Jurkat, Clone E6-1 (cell line): ENCODE measurements around the gene LTB.
"Not testable (repeated sequence)": the region's sequence is repeated elsewhere in the genome, so short reads cannot be mapped to it uniquely, and the experiment has no call there.

Source experiments
- DNase-seq: peaks from one replicate; pipeline ENCODE4 v3.0.0-alpha.2; 2011; ENCODE audit warnings: low read depth, low spot score
- H3K4me3 ChIP-seq: 2 replicates; pipeline ENCODE4 v1.5.1; 2011; ENCODE audit warnings: mild to moderate bottlenecking, low read length, control low read depth, moderate library complexity

Gene LTB

GRCh38 chr6:31610968-31611367 is 28.7 kb upstream of the LTB start:
- DNase-seq: no peak
- no peak overlapping the region for H3K4me3 ChIP-seq

- no peak for DNase-seq
- no peak overlapping the region for H3K4me3 ChIP-seq
Observed at GRCh38 chr6:31609519-31610406, 27.5 kb upstream of the LTB start.

- no peak overlapping the region for H3K4me3 ChIP-seq
- no peak for DNase-seq
Observed at GRCh38 chr6:31607317-31607716, 25.1 kb upstream of the LTB start.

- peak; percentile 79 for DNase-seq
- no peak overlapping the region for H3K4me3 ChIP-seq
Observed at GRCh38 chr6:31597006-31597405, 14.8 kb upstream of the LTB start.

GRCh38 chr6:31592396-31592771 is 10.2 kb upstream of the LTB start:
- H3K4me3 ChIP-seq: no peak overlapping the region
- no peak for DNase-seq

DNA sequence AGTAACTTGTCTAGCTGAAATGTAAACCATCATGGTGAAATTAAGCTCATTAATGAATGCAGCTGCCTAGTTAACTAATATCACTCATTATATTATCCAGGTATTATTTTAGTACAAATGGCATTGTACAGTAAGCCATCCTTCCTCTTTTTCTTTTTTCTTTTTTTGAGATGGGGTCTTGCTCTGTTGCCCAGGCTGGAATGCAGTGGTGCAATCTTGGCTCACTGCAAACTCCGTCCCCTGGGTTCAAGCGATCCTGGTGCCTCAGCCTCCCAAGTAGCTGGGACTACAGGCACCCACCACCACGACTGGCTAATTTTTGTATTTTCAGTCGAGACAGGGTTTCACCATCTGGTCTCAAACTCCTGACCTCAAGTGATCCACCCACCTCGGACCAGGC is 8.5 kb upstream of the LTB start:
- not testable (repeated sequence) for DNase-seq, H3K4me3 ChIP-seq

- H3K4me3 ChIP-seq: no peak overlapping the region
- no peak for DNase-seq
Observed at GRCh38 chr6:31588871-31589650, 6.8 kb upstream of the LTB start.

DNA sequence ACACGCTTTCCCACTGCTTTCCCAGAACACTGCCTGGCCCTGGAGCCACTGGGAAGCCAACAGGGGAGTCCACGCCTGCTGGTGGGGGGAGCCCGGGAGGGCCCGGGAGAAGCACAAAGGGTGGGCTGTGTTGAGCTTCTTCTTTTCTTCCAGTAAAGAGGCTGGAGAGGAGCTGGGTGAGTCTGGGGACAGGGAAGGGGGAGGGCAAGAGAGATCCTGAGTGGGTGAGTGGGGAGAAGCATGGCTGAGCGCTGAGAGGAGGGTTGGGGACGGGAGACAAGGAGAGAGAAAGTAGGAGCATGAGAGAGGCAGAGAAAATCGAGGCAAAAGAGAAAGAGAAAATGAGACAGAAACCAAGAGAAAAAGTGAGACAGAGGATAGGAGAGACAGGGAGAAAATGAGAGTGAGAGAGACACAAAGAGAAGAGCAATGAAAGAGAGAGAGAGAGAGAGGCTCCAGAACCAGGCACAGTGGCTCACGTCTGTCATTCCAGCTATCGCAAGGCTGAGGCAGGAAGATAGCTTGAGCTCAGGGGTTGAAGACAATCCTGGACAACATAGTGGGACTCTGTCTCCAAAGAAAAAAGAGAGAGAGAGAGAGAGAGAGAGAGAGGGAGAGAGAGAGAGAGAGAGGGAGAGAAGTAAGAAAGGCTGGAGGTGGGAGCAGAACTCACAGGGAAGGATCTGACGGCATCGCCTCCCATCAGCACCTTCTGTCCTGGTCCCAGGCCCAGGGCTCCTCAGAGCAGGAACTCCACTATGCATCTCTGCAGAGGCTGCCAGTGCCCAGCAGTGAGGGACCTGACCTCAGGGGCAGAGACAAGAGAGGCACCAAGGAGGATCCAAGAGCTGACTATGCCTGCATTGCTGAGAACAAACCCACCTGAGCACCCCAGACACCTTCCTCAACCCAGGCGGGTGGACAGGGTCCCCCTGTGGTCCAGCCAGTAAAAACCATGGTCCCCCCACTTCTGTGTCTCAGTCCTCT is 5.9 kb upstream of the LTB start:
- no peak overlapping the region for H3K4me3 ChIP-seq
- DNase-seq: no peak

GRCh38 chr6:31586599-31587281 is 4.5 kb upstream of the LTB start:
- DNase-seq: peak; percentile 84
- peak overlapping the region; percentile 2 for H3K4me3 ChIP-seq

DNA sequence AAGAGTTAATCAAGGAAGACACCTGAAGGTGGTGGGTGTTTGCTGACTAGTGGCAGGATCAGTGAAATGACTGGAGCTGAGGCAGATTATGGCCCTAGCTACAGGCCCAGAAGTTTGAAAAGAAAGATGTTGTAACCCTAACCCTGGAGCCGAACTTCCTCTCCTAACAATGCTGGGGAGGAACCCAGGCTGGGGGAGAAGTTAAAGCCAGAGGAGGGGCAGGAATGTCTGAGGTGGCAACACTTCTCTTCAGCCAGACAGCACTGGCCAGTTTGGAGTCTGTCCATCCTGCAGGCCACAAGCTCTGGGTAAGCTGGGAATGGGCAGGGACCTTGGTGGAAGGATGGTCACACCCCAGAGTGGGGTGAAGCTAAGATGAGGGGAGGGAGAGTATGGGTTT is 3.8 kb upstream of the LTB start, which contains the start of gene LST1:
TSS of gene LST1 (plus strand) at position 270 of the 400 bp plus-strand sequence. CDS start 1,023 bp downstream, outside the sequence.
- H3K4me3 ChIP-seq: peak within 1 kb of the TSS; percentile 2
- DNase-seq: no peak

- H3K4me3 ChIP-seq: no peak overlapping the region
- DNase-seq: peak; percentile 81
Observed at GRCh38 chr6:31585491-31585890, 3.3 kb upstream of the LTB start.

DNA sequence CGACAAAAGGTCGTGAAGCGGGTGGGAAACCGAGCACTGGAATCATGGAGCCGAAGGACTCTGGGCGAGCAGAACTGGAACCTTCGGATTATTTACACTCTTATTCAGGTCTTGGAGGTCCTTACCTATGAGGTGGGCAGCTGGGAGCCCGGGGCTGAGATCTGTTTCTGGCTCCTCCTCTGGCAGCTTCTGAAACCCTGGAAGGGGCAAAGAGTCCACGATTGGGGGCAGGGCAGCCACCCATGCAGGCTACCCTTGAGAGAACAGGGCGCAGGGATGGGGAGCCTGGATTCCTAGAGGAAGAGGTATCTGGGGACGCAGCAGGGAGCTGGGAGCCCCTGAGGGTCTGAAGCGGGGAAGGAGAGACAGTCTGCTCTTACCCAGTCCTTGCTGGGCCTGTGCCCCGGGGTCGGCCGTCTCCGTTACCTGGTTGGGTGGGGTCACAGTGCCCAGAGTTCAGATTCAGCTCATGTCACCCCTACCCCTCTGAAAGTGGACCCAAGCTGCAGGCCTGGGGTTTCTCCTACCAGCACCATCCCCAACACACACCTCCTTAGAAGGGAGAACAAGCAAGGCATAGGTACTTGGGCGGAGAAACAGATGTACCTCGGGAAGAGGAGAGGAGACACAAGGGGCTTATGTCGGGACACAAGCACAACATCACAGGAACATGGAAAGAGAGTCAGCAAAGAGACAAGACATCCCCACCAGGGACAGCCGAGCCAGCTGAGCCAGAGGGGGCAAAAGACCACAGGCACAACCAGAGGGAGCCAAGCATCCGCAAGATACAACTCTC is 592 bp downstream of the LTB start:
- DNase-seq: no peak
- peak overlapping the region; percentile 86 for H3K4me3 ChIP-seq

DNA sequence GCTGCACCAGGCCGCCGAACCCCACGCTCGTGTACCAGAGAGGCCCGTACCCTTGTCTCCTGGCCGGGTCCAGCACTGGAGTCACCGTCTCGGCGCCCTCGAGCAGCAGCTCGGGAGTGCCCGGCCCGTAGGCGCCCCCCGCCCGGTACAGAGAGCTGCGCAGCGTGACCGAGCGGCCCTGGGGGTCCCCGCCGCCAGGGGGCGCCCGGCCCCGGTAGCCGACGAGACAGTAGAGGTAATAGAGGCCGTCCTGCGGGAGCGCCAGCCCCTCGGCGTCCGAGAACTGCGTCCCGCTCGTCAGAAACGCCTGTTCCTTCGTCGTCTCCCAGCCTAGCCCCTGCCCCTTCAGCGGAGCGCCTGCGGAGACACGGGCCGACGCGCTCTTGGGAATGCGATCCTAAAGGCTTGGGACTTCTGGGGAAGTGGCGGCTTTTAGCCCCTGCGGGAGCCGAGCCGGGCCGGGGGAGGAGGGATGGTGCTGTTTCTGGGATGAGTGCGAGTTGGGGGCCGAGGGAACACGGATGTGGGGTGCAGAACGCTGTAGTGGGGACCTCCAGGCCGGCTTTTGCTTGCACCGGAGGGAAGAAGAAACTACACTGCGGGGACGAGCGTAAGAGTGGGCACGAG is 1.3 kb downstream of the LTB start:
- H3K4me3 ChIP-seq: peak overlapping the region; percentile 86
- DNase-seq: peak; percentile 67

DNA sequence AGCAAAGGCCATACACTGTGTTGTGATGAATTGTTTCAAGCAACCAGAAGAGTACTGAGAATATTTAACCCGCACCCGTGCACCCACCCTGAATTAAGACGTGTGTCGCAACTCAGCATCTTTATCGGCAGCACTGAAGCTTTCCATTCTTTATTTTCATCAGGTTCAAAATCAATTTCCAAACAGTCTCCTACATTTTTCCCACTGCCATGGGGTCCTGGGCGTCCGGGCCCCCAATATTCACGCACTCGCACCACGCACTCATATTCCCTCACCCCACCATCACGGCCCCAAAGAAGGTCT is 1.8 kb downstream of the LTB start:
- DNase-seq: no peak
- peak overlapping the region; percentile 86 for H3K4me3 ChIP-seq

DNA sequence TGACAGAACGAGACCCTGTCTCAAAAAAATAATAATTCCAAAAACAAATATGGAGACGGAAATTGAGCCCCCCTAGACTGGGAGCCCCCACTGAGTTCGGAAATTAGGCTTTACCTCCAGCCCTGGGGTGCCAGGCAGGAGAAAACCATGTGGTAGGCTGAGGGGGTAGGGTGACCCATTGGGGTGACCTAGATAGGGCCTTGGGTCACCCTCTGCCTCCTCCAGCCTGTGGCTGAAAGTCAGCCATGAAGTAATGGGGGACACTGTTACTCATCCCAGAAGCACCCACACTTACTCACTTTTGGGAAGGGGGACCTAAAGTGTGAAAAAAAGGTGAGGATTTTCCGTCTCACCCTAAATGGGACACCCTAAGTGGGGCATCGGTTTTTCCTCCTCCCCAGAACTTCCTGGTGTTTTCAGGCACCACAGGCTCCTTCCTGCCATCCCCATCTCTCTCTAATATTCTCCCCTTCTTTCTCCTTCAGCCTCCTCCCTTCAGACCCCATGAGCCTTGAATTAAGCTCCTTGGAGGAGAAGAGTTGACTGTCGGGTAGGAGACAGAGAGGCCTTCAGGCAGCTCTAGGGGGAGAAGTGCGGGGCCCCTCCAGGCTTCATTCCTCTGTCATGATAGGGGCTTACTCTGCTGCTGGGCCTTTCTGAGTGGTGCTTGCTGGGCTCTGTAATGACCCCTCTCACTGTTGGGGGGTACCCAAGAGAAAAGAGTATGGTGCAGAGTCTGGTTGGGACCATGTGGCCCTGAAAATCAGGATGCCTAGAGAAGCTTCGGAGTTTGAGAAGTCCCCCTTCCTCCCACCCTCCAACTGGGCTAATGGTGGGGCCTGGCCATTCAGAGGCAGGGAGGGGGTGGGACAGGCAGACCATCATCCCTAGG is 2.4 kb downstream of the LTB start:
- no peak overlapping the region for H3K4me3 ChIP-seq
- no peak for DNase-seq

GRCh38 chr6:31579119-31579505 is 3.1 kb downstream of the LTB start:
- DNase-seq: no peak
- no peak overlapping the region for H3K4me3 ChIP-seq
